Activated T-helper 2 cell treated with anti-CD3 and anti-CD28 coated beads, Interferon-gamma antibody, Interleukin-2, Interleukin-4, amounts not matched to agents 10 μg/mL and 5 μg/mL and 100 μg/mL, durations not matched to agents 14 hours and 24 hours and 36 hours (primary cell): ENCODE data around the gene KLF18. TPM values are rescaled to one million over a fixed set of nuclear protein-coding genes. Genes with fewer than 3 reads are reported as not detected.

Source experiments
- DNase-seq: peaks from one replicate; pipeline ENCODE4 v3.0.0; 2021; ENCODE audit warnings: low spot score
- H3K27ac Mint-ChIP-seq: one replicate; pipeline ENCODE4 v1.8.0; 2021; ENCODE audit warnings: mixed read lengths
- H3K27me3 Mint-ChIP-seq: one replicate; pipeline ENCODE4 v1.8.0; 2021; ENCODE audit warnings: low read depth, mixed read lengths
- H3K36me3 Mint-ChIP-seq: one replicate; pipeline ENCODE4 v1.8.0; 2021; ENCODE audit warnings: low read depth, mixed read lengths
- H3K4me1 Mint-ChIP-seq: one replicate; pipeline ENCODE4 v1.8.0; 2021; ENCODE audit warnings: low read depth, mixed read lengths
- H3K4me3 Mint-ChIP-seq: one replicate; pipeline ENCODE4 v1.8.0; 2021; ENCODE audit warnings: low read depth, mild to moderate bottlenecking, moderate library complexity, mixed read lengths
- H3K9me3 Mint-ChIP-seq: one replicate; pipeline ENCODE4 v1.8.0; 2021; ENCODE audit warnings: mixed read lengths
- intact Hi-C: fragments of 100-400 bp; cut with micrococcal nuclease; formaldehyde crosslinking; loops from one replicate; pipeline ENCODE4 v1.15.1; 2023
- total RNA-seq: library from RNA; stranded (reverse); gene quantifications from 2 replicates; pipeline ENCODE4 v1.2.3, GENCODE V29; 2022

Gene KLF18
- total RNA-seq, 1 donor from 2014 or later = not detected

DNA sequence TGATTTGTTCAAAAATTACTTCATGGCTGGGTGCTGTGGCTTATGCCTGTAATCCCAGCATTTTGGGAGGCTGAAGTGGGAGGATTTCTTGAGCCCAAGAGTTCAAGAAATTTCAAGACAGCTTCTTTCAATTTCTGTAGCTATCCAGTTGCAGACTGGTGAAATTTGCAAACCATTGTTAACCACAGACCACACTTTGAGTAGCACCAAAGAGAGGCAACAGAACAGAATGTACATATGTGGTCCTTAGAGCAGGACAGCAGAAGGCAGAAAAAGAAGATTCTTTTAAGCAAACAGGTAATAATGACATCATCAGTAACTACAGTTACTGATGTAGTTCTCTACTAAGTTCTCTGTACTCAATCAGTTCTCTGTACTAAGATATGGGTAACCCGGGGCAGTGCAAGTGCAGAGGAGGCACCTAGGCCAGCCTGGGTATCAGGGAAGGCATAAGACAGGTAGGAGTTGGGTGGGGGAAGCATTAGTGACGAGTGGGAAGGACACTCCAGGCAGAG lies 28.3 kb downstream of the KLF18 start:
- Mint-ChIP-seq H3K9me3 (no peaks in the 10 kb centered on the region), H3K27ac (no peak overlapping the region), H3K36me3 (no peaks in the 10 kb centered on the region), H3K4me1 (no peaks in the 10 kb centered on the region), H3K4me3 (no peak overlapping the region), H3K27me3 (peaks cover 13% of the 10 kb centered on the region)
- intact Hi-C loops = no loop called here
- no peak for DNase-seq

- Mint-ChIP-seq H3K9me3 (no peaks in the 10 kb centered on the region), H3K27me3 (peaks cover 16% of the 10 kb centered on the region), H3K4me3 (no peak overlapping the region), H3K36me3 (no peaks in the 10 kb centered on the region), H3K27ac (no peak overlapping the region), H3K4me1 (no peaks in the 10 kb centered on the region)
- DNase-seq = no peak
- intact Hi-C loops = no loop called here
Measured at GRCh38 chr1:44112486-44112885, 28.9 kb downstream of the KLF18 start.

- Mint-ChIP-seq H3K36me3 (no peaks in the 10 kb centered on the region), H3K4me1 (no peaks in the 10 kb centered on the region), H3K27ac (no peak overlapping the region), H3K4me3 (no peak overlapping the region), H3K9me3 (no peaks in the 10 kb centered on the region), H3K27me3 (peaks cover 16% of the 10 kb centered on the region)
- intact Hi-C loops = no loop called here
- DNase-seq = no peak
Measured at GRCh38 chr1:44111861-44112260, 29.6 kb downstream of the KLF18 start.

- no peak overlapping the region for H3K4me3 Mint-ChIP-seq
- H3K4me1 Mint-ChIP-seq = no peaks in the 10 kb centered on the region
- intact Hi-C loops = no loop called here
- H3K27me3 Mint-ChIP-seq = peaks cover 22% of the 10 kb centered on the region
- no peak for DNase-seq
- no peaks in the 10 kb centered on the region for H3K36me3 Mint-ChIP-seq
- H3K27ac Mint-ChIP-seq = no peak overlapping the region
- no peaks in the 10 kb centered on the region for H3K9me3 Mint-ChIP-seq
Measured at GRCh38 chr1:44110916-44111315, 30.5 kb downstream of the KLF18 start.

DNA sequence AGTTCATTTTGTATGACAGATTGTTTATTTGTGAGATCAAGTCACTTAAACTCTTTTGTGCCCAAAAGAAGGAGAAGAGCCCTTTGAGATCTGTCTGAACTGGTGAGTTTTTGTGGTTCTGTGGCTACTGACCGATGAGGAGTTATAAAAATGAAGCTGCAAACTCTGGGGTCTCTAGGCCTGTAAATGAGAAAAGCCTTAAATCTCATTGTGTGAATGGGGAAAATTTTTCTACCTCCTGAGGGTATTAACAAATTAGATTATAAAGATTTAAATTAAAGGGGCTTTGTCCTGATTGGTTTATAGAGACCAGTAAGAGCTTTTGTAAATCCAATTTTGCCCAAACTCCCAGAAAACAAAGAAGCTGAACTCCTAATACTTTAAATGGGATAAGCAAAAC lies 32.5 kb downstream of the KLF18 start:
- no peaks in the 10 kb centered on the region for H3K9me3 Mint-ChIP-seq
- H3K27me3 Mint-ChIP-seq = peaks cover 23% of the 10 kb centered on the region
- H3K36me3 Mint-ChIP-seq = no peaks in the 10 kb centered on the region
- intact Hi-C loops = no loop called here
- no peak overlapping the region for H3K27ac Mint-ChIP-seq
- no peaks in the 10 kb centered on the region for H3K4me1 Mint-ChIP-seq
- no peak for DNase-seq
- no peak overlapping the region for H3K4me3 Mint-ChIP-seq

DNA sequence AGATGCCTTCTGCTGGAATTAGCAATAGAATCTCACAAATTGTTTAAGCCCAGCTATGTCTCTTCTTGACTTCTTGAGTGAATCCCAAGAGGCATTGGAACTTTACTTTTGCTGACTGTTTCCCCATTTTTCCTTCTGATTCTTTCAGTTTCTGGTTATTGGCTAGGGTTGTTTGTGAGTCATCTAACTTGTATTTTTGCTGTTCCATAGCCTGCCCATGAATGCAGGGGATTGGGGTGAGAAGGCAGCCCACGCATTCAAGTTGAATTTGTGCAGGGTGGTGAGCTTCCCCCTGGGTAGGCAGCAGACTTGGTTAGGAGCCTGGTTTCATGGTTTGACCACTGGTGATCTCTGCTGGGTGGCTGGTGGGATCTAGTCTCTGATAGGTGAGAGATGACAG lies 33.2 kb downstream of the KLF18 start:
- H3K27ac Mint-ChIP-seq = no peak overlapping the region
- intact Hi-C loops = no loop called here
- DNase-seq = no peak
- H3K27me3 Mint-ChIP-seq = peaks cover 20% of the 10 kb centered on the region
- no peaks in the 10 kb centered on the region for H3K36me3 Mint-ChIP-seq
- H3K9me3 Mint-ChIP-seq = no peaks in the 10 kb centered on the region
- H3K4me1 Mint-ChIP-seq = no peaks in the 10 kb centered on the region
- no peak overlapping the region for H3K4me3 Mint-ChIP-seq

- Mint-ChIP-seq H3K4me1 (no peaks in the 10 kb centered on the region), H3K36me3 (no peaks in the 10 kb centered on the region), H3K27me3 (peaks cover 17% of the 10 kb centered on the region), H3K9me3 (no peaks in the 10 kb centered on the region), H3K27ac (no peak overlapping the region), H3K4me3 (no peak overlapping the region)
- DNase-seq = no peak
- intact Hi-C loops = no loop called here
Measured at GRCh38 chr1:44105810-44106209, 35.6 kb downstream of the KLF18 start.

DNA sequence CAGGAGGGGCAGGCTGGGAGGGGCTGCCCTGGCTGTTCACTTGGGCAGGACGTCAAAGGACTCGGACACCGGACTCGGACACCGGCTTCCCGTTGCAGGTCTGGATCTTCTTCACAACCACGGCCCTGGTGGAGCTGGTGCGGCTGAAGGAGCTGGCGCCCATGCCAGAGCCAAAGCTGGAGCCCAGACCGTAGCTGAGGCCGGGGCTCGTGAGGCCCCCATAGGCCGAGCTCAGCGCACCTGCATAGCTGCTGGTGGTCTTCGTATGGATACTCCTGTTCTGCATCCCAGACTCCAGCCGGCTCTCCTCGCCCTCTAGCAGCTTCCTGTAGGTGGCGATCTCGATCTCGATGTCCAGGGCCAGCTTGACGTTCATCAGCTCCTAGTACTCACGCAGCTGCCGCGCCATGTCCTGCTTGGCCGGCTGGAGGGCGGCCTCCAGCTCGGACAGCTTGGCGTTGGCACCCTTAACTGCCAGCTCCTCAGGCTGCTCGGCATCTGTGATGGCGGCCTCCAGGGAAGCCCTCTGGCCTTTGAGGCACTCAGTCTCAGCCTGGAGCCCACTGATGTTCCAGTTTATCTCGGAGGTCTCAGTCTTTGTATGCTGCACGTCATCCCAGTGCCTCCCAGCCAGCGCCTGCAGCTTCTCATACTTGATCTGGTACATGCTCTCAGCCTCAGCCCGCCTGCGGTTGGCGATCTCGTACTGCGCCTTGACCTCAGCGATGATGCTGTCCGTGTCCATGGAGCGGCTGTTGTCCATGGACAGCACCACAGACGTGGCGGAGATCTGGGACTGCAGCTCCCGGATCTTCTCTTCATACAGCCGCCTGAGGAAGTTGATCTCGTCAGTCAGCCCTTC lies 37.9 kb downstream of the KLF18 start:
- Mint-ChIP-seq H3K36me3 (no peaks in the 10 kb centered on the region), H3K4me3 (no peak overlapping the region), H3K27ac (no peak overlapping the region), H3K9me3 (no peaks in the 10 kb centered on the region), H3K4me1 (no peaks in the 10 kb centered on the region), H3K27me3 (peaks cover 15% of the 10 kb centered on the region)
- DNase-seq = no peak
- intact Hi-C loops = no loop called here

DNA sequence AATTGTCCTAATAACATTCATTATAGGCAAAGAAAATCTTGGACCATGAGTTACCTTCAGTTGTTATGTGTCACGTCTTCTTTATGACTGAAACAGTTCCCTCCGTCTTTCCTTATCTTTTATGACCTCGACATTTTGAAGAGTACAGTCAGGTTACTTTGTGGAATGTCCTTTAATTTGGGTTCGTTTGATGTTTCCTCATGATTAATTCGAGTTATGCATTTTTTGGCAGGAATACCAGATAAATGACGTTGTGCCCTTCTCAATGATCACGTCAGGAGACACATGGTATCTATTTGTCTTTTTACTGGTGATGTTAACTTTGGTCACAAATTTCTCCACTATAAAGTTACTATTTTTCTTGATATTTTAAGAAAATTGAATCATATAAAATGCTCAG lies 40.1 kb downstream of the KLF18 start:
- Mint-ChIP-seq H3K4me1 (no peaks in the 10 kb centered on the region), H3K4me3 (no peak overlapping the region)
- intact Hi-C loops = no loop called here

DNA sequence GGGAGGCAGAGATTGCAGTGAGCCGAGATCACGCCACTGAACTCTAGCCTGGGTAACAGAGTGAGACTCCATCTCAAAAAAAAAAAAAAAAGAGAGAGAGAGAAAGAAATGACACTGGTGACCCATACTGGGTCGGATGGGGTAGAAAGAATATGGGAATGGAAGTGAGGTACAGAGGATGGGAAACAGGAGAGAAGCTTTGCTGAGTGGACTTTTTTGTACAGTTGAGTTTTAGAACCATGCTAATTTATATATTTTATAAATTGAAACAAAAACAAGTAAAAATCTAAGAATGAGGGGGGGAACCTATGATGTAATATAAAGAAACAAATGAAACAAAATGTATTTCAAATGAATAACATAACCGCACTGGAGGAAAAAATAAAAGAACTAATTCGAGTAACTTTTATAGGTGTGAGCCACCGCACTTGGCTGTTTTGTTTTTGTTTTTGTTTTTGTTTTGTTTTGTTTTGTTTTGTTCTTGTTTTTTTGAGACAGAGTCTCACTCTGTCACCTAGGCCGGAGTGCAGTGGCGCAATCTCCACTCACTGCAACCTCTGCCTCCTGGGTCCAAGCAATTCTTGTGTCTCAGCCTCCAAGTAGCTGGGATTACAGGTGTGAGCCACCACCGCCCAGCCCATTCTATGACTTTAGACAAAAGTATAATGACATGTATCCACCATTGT lies 41.1 kb downstream of the KLF18 start:
- no peak overlapping the region for H3K27ac Mint-ChIP-seq
- intact Hi-C loops = no loop called here
- H3K36me3 Mint-ChIP-seq = no peaks in the 10 kb centered on the region
- H3K4me3 Mint-ChIP-seq = no peak overlapping the region
- H3K27me3 Mint-ChIP-seq = peaks cover 4% of the 10 kb centered on the region
- no peak for DNase-seq
- no peaks in the 10 kb centered on the region for H3K4me1 Mint-ChIP-seq
- no peaks in the 10 kb centered on the region for H3K9me3 Mint-ChIP-seq

More for the DNA sequence above, 40.1 kb downstream of the KLF18 start:
- DNase-seq = no peak
- peaks cover 6% of the 10 kb centered on the region for H3K27me3 Mint-ChIP-seq
- no peaks in the 10 kb centered on the region for H3K36me3 Mint-ChIP-seq
- no peaks in the 10 kb centered on the region for H3K9me3 Mint-ChIP-seq
- H3K27ac Mint-ChIP-seq = no peak overlapping the region

DNA sequence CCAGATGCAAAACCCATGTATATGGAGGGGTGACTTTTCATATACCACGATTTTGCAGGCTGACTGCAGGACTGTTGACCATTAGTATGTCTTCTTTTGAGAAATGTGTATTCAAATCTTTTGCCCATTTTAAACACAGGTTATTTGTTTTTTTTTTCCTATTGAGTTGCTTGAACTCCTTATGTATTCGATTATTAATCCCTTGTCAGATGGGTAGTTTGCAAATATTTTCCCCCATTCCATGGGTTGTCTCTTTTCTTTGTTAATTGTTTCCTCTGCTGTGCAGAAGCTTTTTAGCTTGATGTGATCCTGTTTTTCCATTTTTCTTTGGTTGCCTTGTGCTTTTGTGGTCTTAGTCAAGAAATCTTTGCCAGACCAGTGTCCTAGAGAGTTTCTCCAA lies 47.4 kb downstream of the KLF18 start:
- Mint-ChIP-seq H3K4me3 (no peak overlapping the region), H3K4me1 (no peaks in the 10 kb centered on the region), H3K36me3 (no peaks in the 10 kb centered on the region), H3K27ac (no peak overlapping the region), H3K9me3 (no peaks in the 10 kb centered on the region), H3K27me3 (peaks cover 9% of the 10 kb centered on the region)
- no peak for DNase-seq
- intact Hi-C loops = no loop called here

- Mint-ChIP-seq H3K4me3 (no peak overlapping the region), H3K27ac (no peak overlapping the region), H3K36me3 (no peaks in the 10 kb centered on the region), H3K4me1 (no peaks in the 10 kb centered on the region), H3K27me3 (peaks cover 9% of the 10 kb centered on the region), H3K9me3 (no peaks in the 10 kb centered on the region)
- intact Hi-C loops = no loop called here
- DNase-seq = no peak
Measured at GRCh38 chr1:44090429-44091252, 50.8 kb downstream of the KLF18 start.
